ENCODE results near the gene HDGFL2. TPM values are rescaled to one million over a fixed set of nuclear protein-coding genes. Genes with fewer than 3 reads are reported as not detected.

The HDGFL2 gene
- total RNA-seq, 1 donor from 2014 or later: 77.9 TPM

DNA sequence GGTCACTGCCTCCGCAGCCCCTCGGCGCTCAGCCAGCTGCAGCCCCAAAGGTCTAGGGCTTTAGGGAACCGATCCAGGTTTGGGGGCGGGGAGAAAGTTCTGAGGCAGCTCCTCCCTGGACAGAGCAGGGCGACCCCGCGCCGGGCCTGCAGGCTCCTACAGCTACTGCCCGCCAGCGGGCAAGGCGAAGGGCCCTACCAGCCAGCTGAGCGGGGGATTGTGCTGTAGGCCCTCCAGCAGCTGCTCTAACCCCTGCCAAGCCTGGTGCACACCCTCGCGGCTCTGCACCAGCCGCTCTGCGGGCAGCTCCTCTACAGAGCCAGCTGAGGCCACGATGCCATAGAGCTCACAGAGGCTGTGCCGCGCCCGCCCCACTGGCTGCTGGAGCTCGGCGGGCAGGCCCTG, 32.2 kb downstream of the HDGFL2 start:
- no peaks in the 10 kb centered on the region for H3K27me3 Mint-ChIP-seq

DNA sequence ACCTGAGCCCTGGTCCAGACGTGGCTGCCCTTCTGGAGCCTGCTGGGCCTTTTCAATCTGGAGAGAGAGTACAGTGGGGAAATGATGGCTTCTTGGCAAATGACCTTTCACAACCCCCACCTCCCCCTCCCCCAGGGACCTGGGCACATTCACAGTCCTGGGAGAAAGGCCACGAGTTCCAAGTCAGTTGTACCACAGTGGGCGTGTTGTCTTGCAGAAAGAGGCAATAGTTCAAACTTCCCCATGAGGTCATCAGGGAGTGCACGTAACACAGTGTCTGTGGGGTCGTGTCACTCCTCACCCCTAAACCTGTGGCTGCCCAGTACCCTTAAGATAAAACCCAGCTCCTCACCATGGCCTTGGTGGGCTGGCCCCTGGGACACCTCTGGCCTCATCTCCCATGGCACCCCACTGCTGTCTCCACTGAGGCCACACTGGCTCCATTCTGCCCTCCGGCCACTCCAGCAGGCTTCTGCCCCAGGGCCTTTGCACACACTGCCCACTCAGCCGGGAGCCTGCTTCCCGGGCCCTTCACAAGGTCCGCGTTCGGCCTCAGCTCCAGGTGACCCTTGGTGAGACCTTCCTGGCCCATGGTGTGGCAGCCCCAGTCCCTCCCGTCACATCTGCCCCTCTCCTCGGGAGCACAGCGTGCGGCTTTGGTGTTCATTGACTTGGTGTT, 32.9 kb downstream of the HDGFL2 start:
- TF ChIP-seq CTCF (conservative IDR thresholded peaks at IDR 0.05): no peak
- no peaks in the 10 kb centered on the region for H3K9me3 Mint-ChIP-seq
- no peak overlapping the region for H3K4me3 Mint-ChIP-seq
- no peaks in the 10 kb centered on the region for H3K4me1 Mint-ChIP-seq (ENCODE audit: unreplicated experiment)
- peaks cover 8% of the 10 kb centered on the region for H3K36me3 Mint-ChIP-seq
- no peak for DNase-seq (ENCODE audit: extremely low spot score, unreplicated experiment)
- H3K27ac Mint-ChIP-seq: no peak overlapping the region
- no peaks in the 10 kb centered on the region for H3K27me3 Mint-ChIP-seq

More for the DNA sequence above, 32.2 kb downstream of the HDGFL2 start:
- peaks cover 8% of the 10 kb centered on the region for H3K36me3 Mint-ChIP-seq
- H3K9me3 Mint-ChIP-seq: no peaks in the 10 kb centered on the region
- no peak overlapping the region for H3K4me3 Mint-ChIP-seq
- no peaks in the 10 kb centered on the region for H3K4me1 Mint-ChIP-seq (ENCODE audit: unreplicated experiment)
- no peak overlapping the region for H3K27ac Mint-ChIP-seq
- no peak for DNase-seq (ENCODE audit: extremely low spot score, unreplicated experiment)
- TF ChIP-seq CTCF (conservative IDR thresholded peaks at IDR 0.05): no peak

DNA sequence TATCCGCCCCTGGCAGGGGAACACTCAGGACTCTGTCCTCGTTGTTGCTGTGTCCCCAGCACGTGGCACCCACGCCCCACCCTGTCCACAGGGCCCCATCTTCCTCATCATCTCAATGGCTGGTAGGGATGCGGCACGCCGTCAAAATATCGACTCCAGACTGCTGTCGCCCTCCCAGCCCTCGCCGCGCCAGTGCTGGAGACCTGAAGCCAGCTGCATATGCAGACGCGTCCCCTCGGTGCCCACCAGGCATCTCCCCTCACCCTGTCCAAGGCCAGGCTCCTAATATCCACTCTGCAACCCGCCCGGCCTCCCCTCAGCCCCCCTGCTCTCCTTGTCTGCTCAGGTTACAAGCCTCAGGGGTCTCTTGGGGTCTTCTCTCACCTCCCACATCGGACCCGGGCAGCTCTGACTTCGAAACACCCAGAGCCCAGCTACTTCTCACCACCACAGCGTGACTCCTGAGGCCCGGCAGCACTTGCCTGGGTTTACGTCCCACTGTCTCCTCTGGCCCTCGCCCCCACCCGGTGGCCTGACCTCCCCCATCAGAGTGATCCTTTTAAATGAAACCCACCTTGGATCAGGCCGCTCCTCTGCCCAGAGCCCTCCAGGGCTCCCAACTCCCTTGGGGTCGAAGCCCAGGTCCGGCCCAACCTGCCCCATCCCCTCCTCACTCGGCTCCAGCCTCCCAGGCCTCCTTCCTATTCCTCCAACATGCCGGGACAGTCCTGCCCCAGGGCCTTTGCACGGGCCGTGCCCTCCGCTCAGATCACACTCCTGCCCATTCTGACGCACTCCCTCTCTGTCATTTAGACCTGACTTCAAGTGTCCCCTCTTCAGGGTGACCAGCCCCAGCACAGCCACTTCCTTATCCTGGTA, 33.7 kb downstream of the HDGFL2 start:
- Mint-ChIP-seq H3K27ac (no peak overlapping the region), H3K9me3 (no peaks in the 10 kb centered on the region), H3K4me3 (no peak overlapping the region), H3K27me3 (no peaks in the 10 kb centered on the region), H3K36me3 (peaks cover 8% of the 10 kb centered on the region), H3K4me1 (ENCODE audit: unreplicated experiment) (no peaks in the 10 kb centered on the region)
- TF ChIP-seq CTCF (conservative IDR thresholded peaks at IDR 0.05): no peak
- no peak for DNase-seq (ENCODE audit: extremely low spot score, unreplicated experiment)

- no peaks in the 10 kb centered on the region for H3K4me1 Mint-ChIP-seq (ENCODE audit: unreplicated experiment)
- TF ChIP-seq CTCF (conservative IDR thresholded peaks at IDR 0.05): peak; percentile 33
- H3K4me3 Mint-ChIP-seq: no peak overlapping the region
- H3K27me3 Mint-ChIP-seq: no peaks in the 10 kb centered on the region
- DNase-seq (ENCODE audit: extremely low spot score, unreplicated experiment): no peak
- H3K36me3 Mint-ChIP-seq: peaks cover 8% of the 10 kb centered on the region
- H3K9me3 Mint-ChIP-seq: no peaks in the 10 kb centered on the region
- no peak overlapping the region for H3K27ac Mint-ChIP-seq
Observed at GRCh38 chr19:4506449-4507149, 34.5 kb downstream of the HDGFL2 start.

DNA sequence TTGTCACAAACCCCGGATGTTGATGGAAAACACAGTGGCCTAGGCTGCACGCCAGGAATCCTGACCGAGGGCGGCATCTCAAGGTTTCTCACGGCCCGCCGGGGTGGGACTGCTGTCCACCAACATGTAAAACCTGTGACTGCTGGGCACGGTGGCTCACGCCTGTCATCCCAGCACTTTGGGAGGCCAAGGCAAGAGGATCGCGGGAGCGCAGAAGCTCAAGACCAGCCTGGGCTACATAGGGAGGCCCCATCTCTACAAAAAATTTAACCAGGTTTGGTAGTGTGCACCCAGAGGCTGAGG, 35.0 kb downstream of the HDGFL2 start:
- Mint-ChIP-seq H3K36me3 (peaks cover 8% of the 10 kb centered on the region), H3K27me3 (no peaks in the 10 kb centered on the region), H3K4me3 (no peak overlapping the region), H3K4me1 (ENCODE audit: unreplicated experiment) (no peaks in the 10 kb centered on the region), H3K27ac (no peak overlapping the region), H3K9me3 (no peaks in the 10 kb centered on the region)
- no peak for TF ChIP-seq CTCF (conservative IDR thresholded peaks at IDR 0.05)
- DNase-seq (ENCODE audit: extremely low spot score, unreplicated experiment): no peak
